OCI-LY7 (cell line): Measurements from ENCODE around the gene GNB1L. TPM values are rescaled to one million over a fixed set of nuclear protein-coding genes. Genes with fewer than 3 reads are reported as not detected.

Experiments
- BruUV-seq: library from RNA; stranded (reverse); fragments of 400-500 nt; replicated peaks from 2 replicates; lab custom pipeline; 2021; lab: Mats Ljungman, UMichigan
- CTCF ChIA-PET: fragments of 300-600 bp; sonication (Branson Sonifier 250); formaldehyde crosslinking; loops from one replicate; lab custom pipeline; 2022; ENCODE audit warnings: antibody characterized with exemption; ENCODE audit not compliant: unreplicated experiment; lab: Charles Lee
- POLR2A ChIA-PET: fragments of 300-600 bp; sonication (Branson Sonifier 250); formaldehyde crosslinking; loops from one replicate; lab custom pipeline; 2022; ENCODE audit warnings: antibody characterized with exemption; lab: Charles Lee
- DNase-seq: peaks from one replicate; pipeline ENCODE4 v3.0.0-alpha.2; 2015; ENCODE audit warnings: low spot score
- H2AFZ ChIP-seq: fragments of 200-600 bp; sonication (generic), shearing (Covaris generic); 2 replicates; pipeline ENCODE4 v1.6.1; 2014; ENCODE audit warnings: mild to moderate bottlenecking, antibody characterized with exemption, low read length, moderate library complexity
- H3K27ac ChIP-seq: fragments of 200-600 bp; sonication (generic); 2 replicates; pipeline ENCODE4 v1.5.1; 2014; ENCODE audit warnings: mixed run types, low read depth, mild to moderate bottlenecking, moderate library complexity, low read length, inconsistent platforms; ENCODE audit not compliant: poor library complexity, severe bottlenecking
- H3K36me3 ChIP-seq: fragments of 200-600 bp; sonication (generic); 2 replicates; pipeline ENCODE4 v1.6.1; 2014; ENCODE audit warnings: mild to moderate bottlenecking, antibody characterized with exemption, low read length, moderate library complexity, mixed read lengths; ENCODE audit not compliant: insufficient read depth
- H3K4me1 ChIP-seq: fragments of 200-600 bp; sonication (generic); 2 replicates; pipeline ENCODE4 v1.5.1; 2014; ENCODE audit warnings: mild to moderate bottlenecking, low read length; ENCODE audit not compliant: insufficient read depth, poor library complexity, severe bottlenecking
- H3K4me2 ChIP-seq: fragments of 200-600 bp; sonication (generic); 2 replicates; pipeline ENCODE4 v1.6.1; 2014; ENCODE audit warnings: mild to moderate bottlenecking, low read length
- H3K4me3 ChIP-seq: fragments of 200-600 bp; sonication (generic); 2 replicates; pipeline ENCODE4 v1.5.1; 2014; ENCODE audit warnings: mild to moderate bottlenecking, low read depth, low read length; ENCODE audit not compliant: poor library complexity, severe bottlenecking
- H3K79me2 ChIP-seq: fragments of 200-600 bp; sonication (generic); 2 replicates; pipeline ENCODE4 v1.6.1; 2016; ENCODE audit warnings: low read depth, mild to moderate bottlenecking, low read length, moderate library complexity, mixed read lengths; ENCODE audit not compliant: insufficient read depth
- H3K9me2 ChIP-seq: fragments of 200-600 bp; sonication (generic); 2 replicates; pipeline ENCODE4 v1.6.1; 2016; ENCODE audit warnings: mild to moderate bottlenecking, low read length, mixed read lengths; ENCODE audit not compliant: insufficient read depth
- H3K9me3 ChIP-seq: fragments of 200-600 bp; sonication (generic); 2 replicates; pipeline ENCODE4 v1.6.1; 2014; ENCODE audit warnings: mild to moderate bottlenecking, mixed run types, low read length, mixed read lengths
- H4K20me1 ChIP-seq: fragments of 200-600 bp; sonication (generic); 2 replicates; pipeline ENCODE4 v1.6.1; 2014; ENCODE audit warnings: mild to moderate bottlenecking, antibody characterized with exemption, low read length, moderate library complexity, mixed read lengths; ENCODE audit not compliant: insufficient read depth
- CTCF ChIP-seq: fragments of 200-600 bp; sonication (generic); conservative IDR thresholded peaks from 2 replicates; pipeline ENCODE4 v1.5.1; 2014; ENCODE audit warnings: mild to moderate bottlenecking, antibody characterized with exemption, low read length, moderate library complexity, mixed read lengths
- EZH2phosphoT487 ChIP-seq: fragments of 200-600 bp; sonication (generic); IDR thresholded peaks from 2 replicates; pipeline ENCODE4 v1.6.1; 2018; ENCODE audit warnings: low read depth, borderline replicate concordance, mild to moderate bottlenecking, mixed run types, antibody characterized with exemption, low read length, moderate library complexity, mixed read lengths
- intact Hi-C: fragments of 100-400 bp; cut with micrococcal nuclease; formaldehyde crosslinking; loops from one replicate; pipeline ENCODE4 v1.10.0; 2022; ENCODE audit not compliant: unreplicated experiment
- total RNA-seq, 2 experiments: library from RNA; depleted of rRNA in 1 of 2; stranded (reverse); fragments of >200 nt in 1 of 2; shearing (Covaris generic) in 1 of 2; gene quantifications; 2 replicates each; pipeline ENCODE4 v1.2.3, GENCODE V29; 2014 to 2022

GNB1L gene
- total RNA-seq, 2 experiments from 2014 or later = 13.1 to 26.7 TPM

- Histone ChIP-seq H3K9me2 (no peaks in the 10 kb centered on the region), H2AFZ (peak overlapping the region; percentile 2; the same call in 1 of the 2 replicates), H3K36me3 (peaks cover 29% of the 10 kb centered on the region), H3K9me3 (no peaks in the 10 kb centered on the region), H4K20me1 (no peaks in the 10 kb centered on the region), H3K79me2 (no peaks in the 10 kb centered on the region), H3K4me3 (peak overlapping the region; percentile 22), H3K27ac (peak overlapping the region; percentile 68), H3K4me2 (peak overlapping the region; percentile 54), H3K4me1 (peaks cover 45% of the 10 kb centered on the region)
- BruUV-seq = no TSS peak
- ChIA-PET POLR2A (interaction anchor here (1.2 to 2.2 kb wide), 3 partner anchors 11 to 47 kb away, joined by 3 to 5 read pairs (median 4); no protein-coding TSS in a partner anchor), CTCF (no interaction called here)
- TF ChIP-seq EZH2phosphoT487 = no peak
- no peak for TF ChIP-seq CTCF
- DNase-seq = peak; percentile 71
- intact Hi-C loops = loop anchor here (5.0 kb wide), 1 partner anchor 68 kb away; no protein-coding TSS in a partner anchor
Observed at GRCh38 chr22:19844377-19845053, 10.2 kb downstream of the GNB1L start.

GRCh38 chr22:19843857-19844376, 10.8 kb downstream of the GNB1L start:
- H3K4me3 ChIP-seq = no peak overlapping the region
- intact Hi-C loops = loop anchor here (5.0 kb wide), 1 partner anchor 68 kb away; no protein-coding TSS in a partner anchor
- no peaks in the 10 kb centered on the region for H4K20me1 ChIP-seq
- peak overlapping the region; percentile 68 for H3K27ac ChIP-seq
- no TSS peak for BruUV-seq
- TF ChIP-seq CTCF (no peak), EZH2phosphoT487 (no peak)
- ChIA-PET POLR2A (interaction anchor here (1.2 to 2.2 kb wide), 3 partner anchors 12 to 48 kb away, joined by 3 to 5 read pairs (median 4); no protein-coding TSS in a partner anchor), CTCF (no interaction called here)
- peaks cover 45% of the 10 kb centered on the region for H3K4me1 ChIP-seq
- H3K9me2 ChIP-seq = no peaks in the 10 kb centered on the region
- no peak for DNase-seq
- H3K9me3 ChIP-seq = no peaks in the 10 kb centered on the region
- H3K4me2 ChIP-seq = peak overlapping the region; percentile 54
- peaks cover 25% of the 10 kb centered on the region for H3K36me3 ChIP-seq
- H3K79me2 ChIP-seq = no peaks in the 10 kb centered on the region
- no peak overlapping the region for H2AFZ ChIP-seq
